Stimulated activated CD4-positive, alpha-beta T cell treated with anti-CD3 and anti-CD28 coated beads, Interleukin-1b, Interleukin-23, amount 100 ng/mL, for 1 hour (primary cell): ENCODE results near the gene PRRX2.

Experiments
- DNase-seq, 2 donors: peaks; one replicate each; pipeline ENCODE4 v3.0.0-alpha.2; 2020; ENCODE audit warnings: low read depth in 2 of 2

The PRRX2 gene

GRCh38 chr9:129704807-129705206, 39.4 kb downstream of the PRRX2 start:
- no peak for DNase-seq

DNA sequence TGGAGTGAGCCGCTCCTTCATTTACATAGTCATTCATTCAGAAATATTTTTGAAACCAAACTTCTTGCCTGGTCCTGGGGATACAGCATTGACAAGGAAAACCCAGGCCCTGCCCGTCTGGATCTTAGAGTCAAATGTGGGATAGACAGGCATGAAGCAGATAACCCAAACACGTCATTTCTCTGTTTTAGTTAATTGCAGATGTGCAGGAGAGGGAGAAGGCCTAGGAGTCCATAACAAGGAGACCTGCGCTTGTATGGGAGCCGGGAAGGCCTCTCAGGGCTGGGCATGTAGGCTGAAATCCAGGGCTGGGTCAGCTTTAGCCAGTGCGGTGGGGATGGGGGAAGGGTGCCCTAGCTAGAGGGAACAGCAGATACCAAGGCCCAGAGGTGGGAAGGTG, 43.3 kb downstream of the PRRX2 start:
- no peak for DNase-seq

GRCh38 chr9:129709438-129710168, 44.2 kb downstream of the PRRX2 start:
- no peak for DNase-seq

GRCh38 chr9:129710169-129710453, 44.7 kb downstream of the PRRX2 start:
- no peak for DNase-seq

DNA sequence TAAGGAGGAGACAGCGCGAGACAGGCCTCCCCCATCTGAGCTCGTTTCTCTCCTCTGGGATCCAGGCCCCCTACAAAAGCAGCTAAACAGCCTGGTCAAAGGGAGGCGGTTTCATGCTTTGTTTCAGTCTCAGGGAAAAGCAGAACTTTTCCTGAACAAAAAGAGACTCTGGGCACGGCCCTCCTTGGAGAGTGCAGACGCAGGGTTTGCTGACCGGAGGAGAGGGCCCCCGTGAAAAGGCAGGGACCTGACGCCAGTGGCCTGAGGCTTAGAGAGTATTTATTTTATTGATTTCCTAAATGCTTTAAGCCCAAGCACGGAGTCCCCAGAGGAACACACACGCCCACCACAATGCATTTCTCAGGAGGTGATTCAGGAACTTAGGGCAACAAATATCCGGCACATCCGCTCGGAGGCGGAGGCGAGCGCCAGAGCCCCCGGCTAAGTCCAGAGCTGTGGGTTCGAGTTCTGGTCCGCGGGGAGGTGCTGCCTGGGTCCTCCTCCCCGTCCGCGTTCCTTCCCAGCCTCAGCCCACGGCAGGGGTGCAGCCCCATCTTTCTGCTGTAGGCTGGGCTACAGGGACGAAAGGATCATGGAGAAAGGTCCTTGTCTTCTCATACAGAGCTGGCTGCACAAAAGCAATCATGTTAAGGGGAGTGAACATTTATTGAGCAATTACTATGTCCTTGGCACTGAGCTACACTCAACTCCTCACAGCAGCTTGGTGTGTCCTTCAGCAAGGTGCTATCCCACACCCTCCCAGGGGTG, 47.4 kb downstream of the PRRX2 start:
- DNase-seq, result no peak

- no peak for DNase-seq
These were observed 47.9 kb downstream of the PRRX2 start for GRCh38 chr9:129713402-129713679.

DNA sequence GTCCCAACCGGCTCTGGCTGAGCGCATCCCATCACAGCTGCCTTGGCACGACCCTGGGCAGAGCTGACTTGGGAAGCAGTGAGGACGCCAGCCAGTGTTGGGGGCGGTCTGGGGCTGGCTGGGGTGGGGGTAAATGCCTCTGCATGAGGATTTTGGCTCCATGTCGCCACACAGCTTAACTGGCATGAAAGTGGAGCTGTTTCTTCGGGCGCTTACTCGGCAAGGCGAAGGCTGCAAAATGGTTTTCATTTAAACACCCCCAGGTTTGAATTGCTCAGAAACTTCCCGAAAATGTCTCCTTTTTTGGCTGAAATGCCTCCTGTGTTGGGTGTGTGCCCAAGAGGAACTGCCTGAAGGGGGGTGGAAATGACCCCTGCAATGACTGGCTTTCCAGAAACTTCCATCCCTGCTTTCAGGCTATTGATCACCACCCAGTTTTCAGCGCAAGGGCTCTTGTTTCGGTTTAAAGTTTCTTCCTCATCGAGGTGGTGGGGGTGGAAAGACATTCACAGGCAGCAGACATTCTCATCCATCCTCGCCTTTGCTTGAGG, 49.1 kb downstream of the PRRX2 start:
- no peak for DNase-seq

- DNase-seq, result no peak
These were observed 50.6 kb downstream of the PRRX2 start for GRCh38 chr9:129716091-129716490.

GRCh38 chr9:129717991-129718390, 52.5 kb downstream of the PRRX2 start:
- no peak for DNase-seq

- DNase-seq, result no peak
These were observed 53.2 kb downstream of the PRRX2 start for GRCh38 chr9:129718647-129719046.

GRCh38 chr9:129719135-129719534, 53.7 kb downstream of the PRRX2 start:
- DNase-seq, result no peak

GRCh38 chr9:129720181-129720864, 54.9 kb downstream of the PRRX2 start:
- DNase-seq, result no peak

GRCh38 chr9:129720865-129721545, 55.6 kb downstream of the PRRX2 start:
- DNase-seq, result no peak

DNA sequence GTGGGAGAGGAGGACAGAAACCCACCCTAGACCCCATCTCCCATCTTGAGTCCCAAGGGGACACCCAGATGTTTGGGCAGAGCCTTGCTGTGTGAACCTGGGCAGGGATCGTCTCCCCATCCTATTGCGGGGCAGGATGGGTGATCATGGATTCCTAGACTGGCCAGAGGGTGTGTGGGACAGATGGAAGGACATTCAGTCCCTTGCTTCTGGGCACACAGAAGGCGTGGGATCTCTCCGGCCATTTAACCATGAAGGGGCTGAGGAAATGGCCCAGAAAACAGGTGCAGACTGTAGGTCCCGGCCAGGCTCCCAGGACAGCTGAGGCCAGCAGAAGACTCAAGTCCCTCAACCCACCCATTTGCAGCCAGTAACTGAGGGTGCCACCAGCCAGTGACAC, 57.5 kb downstream of the PRRX2 start:
- no peak for DNase-seq

- no peak for DNase-seq
These were observed 59.2 kb downstream of the PRRX2 start for GRCh38 chr9:129724456-129725190.

DNA sequence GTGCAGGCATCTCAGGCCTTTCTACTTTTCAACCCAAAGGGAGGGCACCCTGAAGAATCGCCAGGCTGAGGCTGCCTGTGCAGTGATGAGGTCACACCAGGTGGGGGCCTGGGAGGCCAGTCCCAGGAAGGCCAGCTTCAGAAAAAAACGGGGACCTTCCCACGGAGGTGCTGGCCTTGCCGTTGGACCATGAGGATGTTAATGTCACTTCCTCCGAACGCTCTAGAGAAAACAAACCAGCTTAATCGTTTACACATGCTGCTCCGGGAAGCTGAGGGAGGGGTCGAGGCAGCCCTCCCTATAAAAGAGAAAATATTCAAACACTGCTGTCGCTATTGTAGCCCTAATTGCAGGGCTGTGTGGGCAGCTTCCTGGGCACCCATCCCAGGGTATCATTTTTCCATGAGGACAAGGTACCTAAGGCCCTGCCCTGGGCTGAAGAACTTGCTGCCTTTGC, 60.4 kb downstream of the PRRX2 start:
- no peak for DNase-seq

DNA sequence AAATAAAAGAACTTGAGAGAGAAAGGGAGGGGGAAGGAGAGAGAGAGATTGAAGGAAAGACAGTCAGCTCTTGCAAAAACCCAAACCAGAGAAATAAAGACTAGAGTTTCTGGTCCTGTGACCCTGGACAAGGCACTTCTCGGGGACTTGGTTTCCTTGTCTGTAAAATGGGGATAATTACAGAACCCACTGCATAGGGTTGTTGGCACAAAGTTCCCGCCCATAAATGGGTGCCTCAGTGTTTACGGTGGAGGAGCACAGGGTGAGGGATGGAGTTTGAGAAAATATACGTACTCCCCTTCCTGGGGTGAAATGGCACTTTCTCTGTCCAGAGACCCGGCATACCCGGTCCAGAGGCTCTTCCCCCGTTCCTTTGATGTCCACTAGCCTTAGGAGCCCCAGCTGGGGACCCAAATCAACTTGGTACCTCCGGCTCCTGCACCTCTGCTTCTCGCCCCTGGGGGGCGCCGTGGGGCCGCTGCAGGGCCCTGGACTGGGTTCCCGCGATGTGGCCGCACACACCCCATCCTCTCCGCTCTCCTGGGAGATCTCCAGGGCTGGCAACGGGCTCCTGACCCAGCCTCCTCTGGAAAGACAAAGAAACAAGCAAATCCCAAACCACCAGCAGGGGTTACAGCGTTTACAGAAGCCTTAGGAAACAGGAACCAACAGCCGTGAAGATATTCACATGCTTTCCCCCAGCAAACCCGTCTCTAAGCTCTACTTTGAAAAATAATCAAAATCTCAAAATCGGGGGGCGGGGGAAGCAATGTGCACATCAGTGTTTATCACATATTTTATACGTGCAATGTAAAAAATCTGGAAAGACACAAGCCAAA, 61.1 kb downstream of the PRRX2 start:
- DNase-seq, result peak; percentile 2 to 43

DNA sequence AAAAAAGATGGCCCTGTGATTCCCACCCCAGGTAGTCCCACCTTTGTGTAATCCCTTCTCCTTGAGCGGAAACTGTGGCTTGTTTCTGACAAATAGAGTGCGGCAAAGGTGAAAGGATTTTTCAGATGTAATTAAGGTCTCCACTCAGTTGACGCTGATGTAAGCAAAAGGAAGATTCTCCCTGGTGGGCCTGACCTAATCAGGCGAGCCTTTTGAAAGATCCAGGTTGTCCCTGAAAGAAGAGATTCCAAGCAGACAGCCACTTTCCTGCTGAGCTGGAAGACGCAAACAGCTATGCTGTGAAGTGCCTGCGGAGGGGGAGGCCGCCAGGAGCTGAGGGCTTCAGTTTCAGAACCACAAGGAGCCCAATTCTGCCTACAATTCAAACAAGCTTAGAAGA, 63.3 kb downstream of the PRRX2 start:
- no peak for DNase-seq

DNA sequence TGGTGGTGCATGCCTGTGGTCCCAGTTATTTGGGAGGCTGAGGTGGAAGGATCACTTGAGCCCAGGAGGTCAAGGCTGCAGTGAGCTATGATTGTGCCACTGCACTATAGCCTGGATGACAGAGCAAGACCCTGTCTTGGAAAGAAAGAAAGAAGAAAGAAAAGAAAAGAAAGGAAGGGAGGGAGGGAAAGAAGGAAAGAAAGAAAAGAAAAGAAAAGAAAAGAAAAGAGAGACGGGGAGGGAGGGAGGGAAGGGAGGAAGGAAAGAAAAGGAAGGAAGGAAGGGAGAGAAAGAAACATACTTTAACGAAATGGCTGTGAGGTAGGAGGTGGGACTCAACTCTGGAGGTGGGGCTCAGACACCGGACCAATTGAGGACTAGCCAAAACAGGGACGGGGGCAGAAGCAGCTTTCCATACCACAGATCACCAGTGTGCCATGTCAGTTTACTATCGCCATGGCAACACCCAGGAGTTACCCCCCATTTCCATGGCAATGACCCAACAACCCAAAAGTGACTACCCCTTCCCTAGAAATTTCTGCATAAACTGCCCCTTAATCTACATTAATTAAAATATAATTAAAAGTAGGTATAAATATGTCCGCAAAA, 66.1 kb downstream of the PRRX2 start:
- DNase-seq, result no peak

- no peak for DNase-seq
These were observed 66.7 kb downstream of the PRRX2 start for GRCh38 chr9:129732100-129732499.
